ENCODE data around the gene MXD4.

GRCh38 chr4:2248044-2248780 is 13.7 kb downstream of the MXD4 start:
- no peak for TF ChIP-seq CTCF (conservative IDR thresholded peaks at IDR 0.05 in 1 of 2, IDR thresholded peaks at IDR 0.05 in 1 of 2; ENCODE audit: low read depth in 1 of 2, low read length in 2 of 2)
- TF ChIP-seq EZH2 (IDR thresholded peaks at IDR 0.05; ENCODE audit: low read length, missing control alignments) = no peak

All from fibroblast of lung (primary cell).